ENCODE data around the gene KAZN.
A peak's percentile ranks its signal among the peaks of the same experiment; 100 is the strongest.

The KAZN gene

GRCh38 chr1:14881775-14882672 is 283.5 kb downstream of the KAZN start:
- H3K27me3 Mint-ChIP-seq = peaks cover 5% of the 10 kb centered on the region
- DNase-seq = no peak

GRCh38 chr1:14884614-14885175 is 286.2 kb downstream of the KAZN start:
- Mint-ChIP-seq H3K4me3 (no peak overlapping the region), H3K9me3 (no peaks in the 10 kb centered on the region), H3K4me1 (peaks cover 4% of the 10 kb centered on the region), H3K36me3 (ENCODE audit: low read depth) (no peaks in the 10 kb centered on the region), H3K27me3 (peaks cover 4% of the 10 kb centered on the region), H3K27ac (no peak overlapping the region)
- ATAC-seq (no peak), DNase-seq (no peak)

More at GRCh38 chr1:14881775-14882672, 283.5 kb downstream of the KAZN start:
- ATAC-seq = no peak
- Mint-ChIP-seq H3K36me3 (ENCODE audit: low read depth) (no peaks in the 10 kb centered on the region), H3K4me1 (peaks cover 4% of the 10 kb centered on the region), H3K9me3 (no peaks in the 10 kb centered on the region), H3K27ac (no peak overlapping the region), H3K4me3 (no peak overlapping the region)

GRCh38 chr1:14887044-14887566 is 288.6 kb downstream of the KAZN start:
- Mint-ChIP-seq H3K4me3 (no peak overlapping the region), H3K4me1 (peaks cover 3% of the 10 kb centered on the region), H3K27ac (no peak overlapping the region), H3K9me3 (no peaks in the 10 kb centered on the region), H3K36me3 (ENCODE audit: low read depth) (no peaks in the 10 kb centered on the region), H3K27me3 (peaks cover 3% of the 10 kb centered on the region)
- no peak for DNase-seq
- no peak for ATAC-seq

GRCh38 chr1:14887764-14888350 is 289.4 kb downstream of the KAZN start:
- H3K36me3 Mint-ChIP-seq (ENCODE audit: low read depth) = no peaks in the 10 kb centered on the region
- ATAC-seq = no peak
- H3K9me3 Mint-ChIP-seq = no peaks in the 10 kb centered on the region
- peaks cover 6% of the 10 kb centered on the region for H3K27me3 Mint-ChIP-seq
- H3K27ac Mint-ChIP-seq = no peak overlapping the region
- H3K4me3 Mint-ChIP-seq = no peak overlapping the region
- DNase-seq = no peak
- H3K4me1 Mint-ChIP-seq = no peaks in the 10 kb centered on the region

GRCh38 chr1:14888374-14888773 is 289.9 kb downstream of the KAZN start:
- no peak for DNase-seq
- Mint-ChIP-seq H3K4me1 (no peaks in the 10 kb centered on the region), H3K27ac (no peak overlapping the region), H3K4me3 (no peak overlapping the region), H3K27me3 (peaks cover 7% of the 10 kb centered on the region), H3K36me3 (ENCODE audit: low read depth) (no peaks in the 10 kb centered on the region), H3K9me3 (no peaks in the 10 kb centered on the region)
- ATAC-seq = no peak

GRCh38 chr1:14889825-14890440 is 291.4 kb downstream of the KAZN start:
- H3K4me1 Mint-ChIP-seq = no peaks in the 10 kb centered on the region
- no peaks in the 10 kb centered on the region for H3K9me3 Mint-ChIP-seq
- peaks cover 5% of the 10 kb centered on the region for H3K27me3 Mint-ChIP-seq
- H3K27ac Mint-ChIP-seq = no peak overlapping the region
- DNase-seq (no peak), ATAC-seq (no peak)
- no peaks in the 10 kb centered on the region for H3K36me3 Mint-ChIP-seq (ENCODE audit: low read depth)
- no peak overlapping the region for H3K4me3 Mint-ChIP-seq

- H3K36me3 Mint-ChIP-seq (ENCODE audit: low read depth) = no peaks in the 10 kb centered on the region
- H3K4me1 Mint-ChIP-seq = no peaks in the 10 kb centered on the region
- no peak overlapping the region for H3K27ac Mint-ChIP-seq
- ATAC-seq (no peak), DNase-seq (no peak)
- no peak overlapping the region for H3K4me3 Mint-ChIP-seq
- no peaks in the 10 kb centered on the region for H3K9me3 Mint-ChIP-seq
- H3K27me3 Mint-ChIP-seq = peaks cover 13% of the 10 kb centered on the region
Measured at GRCh38 chr1:14891991-14892390, 293.5 kb downstream of the KAZN start.

GRCh38 chr1:14894811-14895560 is 296.5 kb downstream of the KAZN start:
- Mint-ChIP-seq H3K27ac (no peak overlapping the region), H3K27me3 (peaks cover 18% of the 10 kb centered on the region), H3K4me3 (no peak overlapping the region), H3K4me1 (no peaks in the 10 kb centered on the region), H3K9me3 (no peaks in the 10 kb centered on the region), H3K36me3 (ENCODE audit: low read depth) (no peaks in the 10 kb centered on the region)
- no peak for DNase-seq
- no peak for ATAC-seq

- DNase-seq = no peak
- no peaks in the 10 kb centered on the region for H3K36me3 Mint-ChIP-seq (ENCODE audit: low read depth)
- peaks cover 18% of the 10 kb centered on the region for H3K27me3 Mint-ChIP-seq
- no peaks in the 10 kb centered on the region for H3K4me1 Mint-ChIP-seq
- no peaks in the 10 kb centered on the region for H3K9me3 Mint-ChIP-seq
- H3K4me3 Mint-ChIP-seq = no peak overlapping the region
- no peak for ATAC-seq
- H3K27ac Mint-ChIP-seq = no peak overlapping the region
Measured at GRCh38 chr1:14895727-14896126, 297.2 kb downstream of the KAZN start.

GRCh38 chr1:14896381-14897079 is 298.0 kb downstream of the KAZN start:
- peaks cover 17% of the 10 kb centered on the region for H3K27me3 Mint-ChIP-seq

GRCh38 chr1:14897080-14897449 is 298.6 kb downstream of the KAZN start:
- Mint-ChIP-seq H3K4me3 (no peak overlapping the region), H3K27ac (no peak overlapping the region), H3K36me3 (ENCODE audit: low read depth) (no peaks in the 10 kb centered on the region), H3K27me3 (peaks cover 17% of the 10 kb centered on the region), H3K9me3 (no peaks in the 10 kb centered on the region), H3K4me1 (no peaks in the 10 kb centered on the region)
- ATAC-seq (peak; percentile 33), DNase-seq (no peak)

More at GRCh38 chr1:14896381-14897079, 298.0 kb downstream of the KAZN start:
- H3K4me3 Mint-ChIP-seq = no peak overlapping the region
- no peak overlapping the region for H3K27ac Mint-ChIP-seq
- H3K36me3 Mint-ChIP-seq (ENCODE audit: low read depth) = no peaks in the 10 kb centered on the region
- no peak for ATAC-seq
- no peaks in the 10 kb centered on the region for H3K4me1 Mint-ChIP-seq
- DNase-seq = no peak
- no peaks in the 10 kb centered on the region for H3K9me3 Mint-ChIP-seq

GRCh38 chr1:14897547-14897946 is 299.1 kb downstream of the KAZN start:
- peaks cover 19% of the 10 kb centered on the region for H3K27me3 Mint-ChIP-seq
- no peaks in the 10 kb centered on the region for H3K4me1 Mint-ChIP-seq
- H3K36me3 Mint-ChIP-seq (ENCODE audit: low read depth) = no peaks in the 10 kb centered on the region
- ATAC-seq (no peak), DNase-seq (no peak)
- H3K9me3 Mint-ChIP-seq = no peaks in the 10 kb centered on the region
- H3K4me3 Mint-ChIP-seq = no peak overlapping the region
- no peak overlapping the region for H3K27ac Mint-ChIP-seq

- Mint-ChIP-seq H3K9me3 (no peaks in the 10 kb centered on the region), H3K36me3 (ENCODE audit: low read depth) (no peaks in the 10 kb centered on the region), H3K27me3 (peaks cover 16% of the 10 kb centered on the region), H3K27ac (no peak overlapping the region), H3K4me1 (no peaks in the 10 kb centered on the region), H3K4me3 (no peak overlapping the region)
- ATAC-seq = no peak
- DNase-seq = no peak
Measured at GRCh38 chr1:14897997-14898645, 299.6 kb downstream of the KAZN start.

All from activated naive CD8-positive, alpha-beta T cell treated with anti-CD3 and anti-CD28 coated beads, Interleukin-2, amount 50 U/mL, for 24 hours (primary cell).